GM23338 (cell line): ENCODE measurements around the gene OR2F1. TPM values are rescaled to one million over a fixed set of nuclear protein-coding genes. Genes with fewer than 3 reads are reported as not detected.

ENCODE experiments used
- ATAC-seq: fragments of 200-7000 bp; cut with Tn5 transposase; 3 replicates; pipeline ENCODE4 v1.9.1; 2020
- DNase-seq: peaks from one replicate; pipeline ENCODE4 v3.0.0-alpha.2; 2015; ENCODE audit warnings: low spot score
- H2AFZ ChIP-seq: fragments of 200-600 bp; sonication (generic); 2 replicates; pipeline ENCODE4 v1.8.0; 2016; ENCODE audit warnings: antibody characterized with exemption, mild to moderate bottlenecking, moderate library complexity
- H3F3A ChIP-seq: fragments of 200-600 bp; sonication (generic); replicated peaks from 2 replicates; pipeline ENCODE4 v1.8.0; 2017; ENCODE audit warnings: antibody characterized with exemption, mixed run types, low read depth
- H3K27ac ChIP-seq: fragments of 200-600 bp; sonication (generic); 2 replicates; pipeline ENCODE4 v1.6.1; 2016; ENCODE audit warnings: low read depth
- H3K27me3 ChIP-seq: fragments of 200-600 bp; sonication (generic); 2 replicates; pipeline ENCODE4 v1.8.0; 2016; ENCODE audit warnings: mild to moderate bottlenecking, mixed run types, moderate library complexity; ENCODE audit not compliant: insufficient read depth
- H3K36me3 ChIP-seq: fragments of 200-600 bp; sonication (generic); 2 replicates; pipeline ENCODE4 v1.8.0; 2016; ENCODE audit warnings: mild to moderate bottlenecking; ENCODE audit not compliant: insufficient read depth
- H3K4me1 ChIP-seq: fragments of 200-600 bp; sonication (generic); 2 replicates; pipeline ENCODE4 v1.8.0; 2016; ENCODE audit warnings: mild to moderate bottlenecking, moderate library complexity; ENCODE audit not compliant: insufficient read depth
- H3K4me2 ChIP-seq: fragments of 200-600 bp; sonication (generic); 2 replicates; pipeline ENCODE4 v1.7.1; 2017; ENCODE audit warnings: mixed run types
- H3K4me3 ChIP-seq: fragments of 200-600 bp; sonication (generic); 2 replicates; pipeline ENCODE4 v1.6.1; 2016; ENCODE audit warnings: mixed run types
- H3K79me2 ChIP-seq: fragments of 200-600 bp; sonication (generic); replicated peaks from 2 replicates; pipeline ENCODE4 v1.8.0; 2017; ENCODE audit warnings: mild to moderate bottlenecking; ENCODE audit not compliant: insufficient read depth
- H3K9me2 ChIP-seq: fragments of 200-600 bp; sonication (generic); 2 replicates; pipeline ENCODE4 v1.8.0; 2017; ENCODE audit not compliant: insufficient read depth
- H4K20me1 ChIP-seq: fragments of 200-600 bp; sonication (generic); replicated peaks from 2 replicates; pipeline ENCODE4 v1.8.0; 2017; ENCODE audit warnings: mild to moderate bottlenecking; ENCODE audit not compliant: insufficient read depth
- H3K27ac Mint-ChIP-seq: 2 replicates; pipeline ENCODE4 v1.8.0; 2020; ENCODE audit warnings: inconsistent platforms, mild to moderate bottlenecking, moderate library complexity, mixed read lengths
- H3K27me3 Mint-ChIP-seq: 3 replicates; pipeline ENCODE4 v1.8.0; 2022; ENCODE audit warnings: low read depth, mild to moderate bottlenecking, moderate library complexity, mixed read lengths, inconsistent platforms; ENCODE audit not compliant: insufficient read depth, poor library complexity
- H3K36me3 Mint-ChIP-seq: 3 replicates; pipeline ENCODE4 v1.8.0; 2021; ENCODE audit warnings: low read depth, mild to moderate bottlenecking, inconsistent platforms, moderate library complexity, mixed read lengths
- H3K4me1 Mint-ChIP-seq: 3 replicates; pipeline ENCODE4 v1.8.0; 2020; ENCODE audit warnings: mild to moderate bottlenecking, inconsistent platforms, mixed read lengths
- H3K4me3 Mint-ChIP-seq: 3 replicates; pipeline ENCODE4 v1.8.0; 2021; ENCODE audit warnings: moderate library complexity, mild to moderate bottlenecking, inconsistent platforms, mixed read lengths
- H3K9me3 Mint-ChIP-seq: 3 replicates; pipeline ENCODE4 v1.8.0; 2020; ENCODE audit warnings: moderate library complexity, mild to moderate bottlenecking, inconsistent platforms, mixed read lengths
- CREB1 ChIP-seq: fragments of 250-450 bp; sonication (Bioruptor Pico); IDR thresholded peaks from 2 replicates; pipeline ENCODE4 v1.5.0; 2020; ENCODE audit warnings: low read depth, mild to moderate bottlenecking, moderate library complexity
- ETS1 ChIP-seq: IDR thresholded peaks from 2 replicates; pipeline ENCODE4 v1.6.1; 2016; ENCODE audit warnings: antibody characterized with exemption
- EZH2 ChIP-seq: fragments of 200-600 bp; sonication (generic); IDR thresholded peaks from one replicate; pipeline ENCODE4 v1.8.0; 2017; ENCODE audit warnings: antibody characterized with exemption, mild to moderate bottlenecking, low read depth; ENCODE audit not compliant: unreplicated experiment
- EZH2phosphoT487 ChIP-seq: fragments of 200-600 bp; sonication (generic); IDR thresholded peaks from one replicate; pipeline ENCODE4 v1.8.1; 2018; ENCODE audit warnings: antibody characterized with exemption; ENCODE audit not compliant: unreplicated experiment
- JUNB ChIP-seq: IDR thresholded peaks from one replicate; pipeline ENCODE4 v1.6.1; 2016; ENCODE audit warnings: antibody characterized with exemption; ENCODE audit not compliant: unreplicated experiment
- NANOG ChIP-seq: IDR thresholded peaks from 2 replicates; pipeline ENCODE4 v1.6.1; 2016; ENCODE audit warnings: antibody characterized with exemption, borderline replicate concordance
- STAT1 ChIP-seq: IDR thresholded peaks from one replicate; pipeline ENCODE4 v1.6.1; 2016; ENCODE audit warnings: antibody characterized with exemption; ENCODE audit not compliant: unreplicated experiment
- ZNF114 ChIP-seq: fragments of 250-450 bp; sonication (Bioruptor Pico); IDR thresholded peaks from 2 replicates; pipeline ENCODE4 v1.5.0; 2020; ENCODE audit warnings: mild to moderate bottlenecking, moderate library complexity
- ZNF331 ChIP-seq: fragments of 250-450 bp; sonication (Bioruptor Pico); IDR thresholded peaks from 2 replicates; pipeline ENCODE4 v1.5.0; 2020; ENCODE audit warnings: low read depth, mild to moderate bottlenecking, moderate library complexity
- polyA plus RNA-seq: library from polyadenylated mRNA; unstranded; fragments of >200 nt; fragmentation: Nextera tagmentation; extraction: Ambion mirVana; gene quantifications from 2 replicates; pipeline ENCODE4 v1.2.1, GENCODE V29; 2016
- total RNA-seq: library from RNA; depleted of rRNA; stranded (reverse); fragments of >200 nt; shearing (Covaris generic); gene quantifications from 2 replicates; pipeline ENCODE4 v1.2.3, GENCODE V29; 2014
- TF ChIP-seq, protein P1 (sequence below): IDR thresholded peaks from one replicate; pipeline ENCODE4 v1.6.1; 2018; ENCODE audit warnings: antibody characterized with exemption; ENCODE audit not compliant: unreplicated experiment

The OR2F1 gene
- total and polyA plus RNA-seq, 2 experiments from 2014 or later, result not detected

DNA sequence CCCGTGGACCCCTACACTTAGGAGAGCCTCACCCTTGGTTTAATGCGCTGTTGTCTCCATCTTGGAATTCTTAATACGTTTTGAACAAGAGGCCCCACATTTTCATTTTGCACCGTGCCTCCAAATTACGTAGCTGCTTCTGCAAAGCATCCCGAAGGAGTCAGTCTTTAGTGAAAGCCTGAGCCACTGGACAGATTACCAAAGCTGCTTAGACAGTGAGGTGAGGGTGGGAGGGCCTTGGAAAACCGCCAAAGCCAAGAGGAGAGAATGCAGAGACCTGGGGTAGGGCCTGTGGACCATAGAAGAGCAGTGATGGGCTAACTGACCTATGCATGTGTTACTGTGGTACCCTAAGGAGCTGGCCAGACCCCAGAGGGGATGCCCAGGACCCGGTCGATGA lies 48.5 kb upstream of the OR2F1 start:
- H3K9me3 Mint-ChIP-seq, result 0 out of 3 replicates have a peak, but pooled peaks cover 2% of the 10 kb centered on the region
- Histone ChIP-seq H3K4me1 (peaks cover 34% of the 10 kb centered on the region), H4K20me1 (no peaks in the 10 kb centered on the region; the same call in 1 of the 2 replicates)

DNA sequence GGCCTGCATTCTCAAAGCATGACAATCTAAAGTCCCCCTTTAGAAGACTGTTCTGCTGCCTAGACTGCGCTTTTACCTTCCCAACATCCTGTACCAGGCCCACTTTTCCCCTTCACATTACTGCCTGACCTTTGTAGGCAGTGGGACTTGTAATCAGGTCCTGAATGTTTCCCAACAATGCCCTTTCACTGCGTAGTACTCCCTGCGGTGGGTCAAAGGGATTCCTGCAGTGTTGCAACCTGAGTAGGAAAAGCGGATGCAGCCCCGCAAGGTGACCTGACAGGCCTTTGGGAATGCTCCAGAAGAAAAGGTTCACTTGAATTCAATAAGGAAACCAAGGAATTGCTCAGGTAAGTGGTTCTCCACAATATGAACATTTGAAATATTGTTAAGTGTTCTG lies 47.7 kb upstream of the OR2F1 start:
- H3K4me1 ChIP-seq, result peaks cover 34% of the 10 kb centered on the region
- Mint-ChIP-seq H3K36me3 (no peaks in the 10 kb centered on the region; the same call in 2 of the 3 replicates), H3K27me3 (peaks cover 6% of the 10 kb centered on the region), H3K4me1 (peaks cover 45% of the 10 kb centered on the region), H3K27ac (no peak overlapping the region), H3K4me3 (no peak overlapping the region), H3K9me3 (0 out of 3 replicates have a peak, but pooled peaks cover 2% of the 10 kb centered on the region)
- no peak overlapping the region for H3K27ac ChIP-seq
- peak overlapping the region; percentile 39 for H3K4me2 ChIP-seq
- ATAC-seq, result peak; percentile 80
- no peaks in the 10 kb centered on the region for H3K36me3 ChIP-seq
- no peak overlapping the region for H3K4me3 ChIP-seq
- no peaks in the 10 kb centered on the region for H3K79me2 ChIP-seq
- peak; percentile 93 for DNase-seq
- no peak overlapping the region for H2AFZ ChIP-seq
- no peaks in the 10 kb centered on the region for H4K20me1 ChIP-seq
- no peaks in the 10 kb centered on the region for H3K27me3 ChIP-seq
- no peaks in the 10 kb centered on the region for H3F3A ChIP-seq
- H3K9me2 ChIP-seq, result no peaks in the 10 kb centered on the region
- TF ChIP-seq ZNF114 (CRISPR knock-in tag) (0 out of 2 replicates have a peak, but pooled peaks have one; percentile 19), JUNB (no peak), EZH2phosphoT487 (no peak), NANOG (peak; percentile 27; the same call in 1 of the 2 replicates), EZH2 (no peak), STAT1 (no peak), ZNF331 (CRISPR knock-in tag) (no peak), CREB1 (peak; percentile 71)
- TF ChIP-seq, protein P1, sequence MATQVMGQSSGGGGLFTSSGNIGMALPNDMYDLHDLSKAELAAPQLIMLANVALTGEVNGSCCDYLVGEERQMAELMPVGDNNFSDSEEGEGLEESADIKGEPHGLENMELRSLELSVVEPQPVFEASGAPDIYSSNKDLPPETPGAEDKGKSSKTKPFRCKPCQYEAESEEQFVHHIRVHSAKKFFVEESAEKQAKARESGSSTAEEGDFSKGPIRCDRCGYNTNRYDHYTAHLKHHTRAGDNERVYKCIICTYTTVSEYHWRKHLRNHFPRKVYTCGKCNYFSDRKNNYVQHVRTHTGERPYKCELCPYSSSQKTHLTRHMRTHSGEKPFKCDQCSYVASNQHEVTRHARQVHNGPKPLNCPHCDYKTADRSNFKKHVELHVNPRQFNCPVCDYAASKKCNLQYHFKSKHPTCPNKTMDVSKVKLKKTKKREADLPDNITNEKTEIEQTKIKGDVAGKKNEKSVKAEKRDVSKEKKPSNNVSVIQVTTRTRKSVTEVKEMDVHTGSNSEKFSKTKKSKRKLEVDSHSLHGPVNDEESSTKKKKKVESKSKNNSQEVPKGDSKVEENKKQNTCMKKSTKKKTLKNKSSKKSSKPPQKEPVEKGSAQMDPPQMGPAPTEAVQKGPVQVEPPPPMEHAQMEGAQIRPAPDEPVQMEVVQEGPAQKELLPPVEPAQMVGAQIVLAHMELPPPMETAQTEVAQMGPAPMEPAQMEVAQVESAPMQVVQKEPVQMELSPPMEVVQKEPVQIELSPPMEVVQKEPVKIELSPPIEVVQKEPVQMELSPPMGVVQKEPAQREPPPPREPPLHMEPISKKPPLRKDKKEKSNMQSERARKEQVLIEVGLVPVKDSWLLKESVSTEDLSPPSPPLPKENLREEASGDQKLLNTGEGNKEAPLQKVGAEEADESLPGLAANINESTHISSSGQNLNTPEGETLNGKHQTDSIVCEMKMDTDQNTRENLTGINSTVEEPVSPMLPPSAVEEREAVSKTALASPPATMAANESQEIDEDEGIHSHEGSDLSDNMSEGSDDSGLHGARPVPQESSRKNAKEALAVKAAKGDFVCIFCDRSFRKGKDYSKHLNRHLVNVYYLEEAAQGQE, result no peak

More for the DNA sequence above, 48.5 kb upstream of the OR2F1 start:
- H3K27ac Mint-ChIP-seq, result no peak overlapping the region
- Histone ChIP-seq H3K27me3 (no peaks in the 10 kb centered on the region), H3K4me2 (peak overlapping the region; percentile 39), H3K27ac (no peak overlapping the region), H3K9me2 (no peaks in the 10 kb centered on the region), H3K4me3 (no peak overlapping the region), H3K79me2 (peaks cover 4% of the 10 kb centered on the region), H2AFZ (no peak overlapping the region), H3F3A (no peaks in the 10 kb centered on the region), H3K36me3 (no peaks in the 10 kb centered on the region)
- no peak for ATAC-seq
- peaks cover 2% of the 10 kb centered on the region; the same call in 2 of the 3 replicates for H3K36me3 Mint-ChIP-seq
- no peak for DNase-seq
- H3K27me3 Mint-ChIP-seq, result peaks cover 6% of the 10 kb centered on the region
- TF ChIP-seq, protein P1, result no peak
- TF ChIP-seq NANOG, result no peak
- TF ChIP-seq CREB1, result no peak
- TF ChIP-seq ETS1, result no peak
- H3K4me1 Mint-ChIP-seq, result peaks cover 45% of the 10 kb centered on the region
- H3K4me3 Mint-ChIP-seq, result no peak overlapping the region
